GM18858 (cell line): ENCODE data around the gene COMT.
"Not testable (repeated sequence)": the region's sequence is repeated elsewhere in the genome, so short reads cannot be mapped to it uniquely, and the experiment has no call there.

Experiments
- ATAC-seq: cut with Tn5 transposase; IDR thresholded peaks from one replicate; pipeline ENCODE4 v1.9.1; 2021; ENCODE audit not compliant: unreplicated experiment

Gene COMT

DNA sequence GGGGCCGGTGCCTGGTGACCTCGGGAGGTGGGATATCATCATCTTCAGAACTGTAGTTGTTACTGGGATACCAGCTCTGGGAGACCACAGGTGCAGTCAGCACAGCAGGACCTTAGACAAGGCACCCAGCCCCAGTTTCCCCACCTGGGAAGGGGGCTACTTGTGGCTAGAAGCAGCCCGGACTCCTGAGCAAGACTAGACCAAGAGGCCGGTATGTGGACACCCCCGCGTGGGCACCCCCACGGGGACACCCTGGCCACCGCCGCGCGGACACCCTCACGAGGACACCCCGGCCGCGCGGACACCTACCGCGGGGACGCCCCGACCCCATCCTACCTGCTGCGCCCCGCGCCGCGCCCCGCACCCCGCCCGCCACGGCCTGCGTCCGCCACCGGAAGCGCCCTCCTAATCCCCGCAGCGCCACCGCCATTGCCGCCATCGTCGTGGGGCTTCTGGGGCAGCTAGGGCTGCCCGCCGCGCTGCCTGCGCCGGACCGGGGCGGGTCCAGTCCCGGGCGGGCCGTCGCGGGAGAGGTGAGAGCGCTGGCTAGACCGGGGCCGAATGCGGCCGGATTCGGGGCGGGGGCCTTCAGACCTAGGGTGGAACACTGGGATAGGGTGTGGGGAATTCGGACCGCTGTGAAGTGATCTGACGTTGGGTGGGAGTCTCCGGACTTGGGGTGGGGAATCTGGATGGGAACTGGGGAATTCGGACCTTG lies at the start of gene COMT, which contains the start of gene TXNRD2:
Gene COMT (plus strand): TSS at position 408 of the 718 bp plus-strand sequence. CDS start 20,755 bp downstream, outside the sequence.
Gene TXNRD2 (minus strand): TSS at position 454 of the 718 bp plus-strand sequence. CDS start 15 bp downstream, at position 439.
- no peak for ATAC-seq

DNA sequence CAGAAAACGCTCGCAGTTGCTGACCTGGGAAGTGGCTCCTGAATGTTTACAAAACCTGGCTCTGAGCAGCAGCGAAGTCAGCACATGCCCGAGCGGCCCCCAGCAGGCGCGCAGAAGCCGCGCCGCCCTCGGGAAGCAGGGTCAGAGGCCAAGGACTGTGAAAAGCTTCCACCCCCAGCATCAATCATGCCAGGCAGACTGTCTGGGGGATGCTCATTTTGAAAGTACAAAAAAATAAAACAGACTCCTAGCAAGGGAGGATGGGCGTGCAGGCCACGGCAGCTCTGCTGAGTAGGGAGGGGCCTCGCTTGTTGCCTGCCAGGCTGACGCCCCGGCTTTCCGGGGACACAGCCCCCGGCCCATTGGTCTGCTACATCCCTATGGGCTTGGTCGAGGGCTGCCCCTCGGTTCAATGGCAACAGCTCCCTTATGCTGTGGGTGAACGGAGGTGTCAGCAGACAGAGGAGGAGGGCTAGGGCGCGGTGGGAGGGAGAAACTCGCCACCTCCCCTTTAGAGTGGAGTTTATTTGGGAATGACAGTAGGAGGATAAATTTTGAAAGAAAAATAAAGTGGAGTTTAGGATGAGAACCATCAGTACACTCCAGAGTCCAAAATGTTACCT lies 49.2 kb upstream of the COMT start:
- no peak for ATAC-seq

DNA sequence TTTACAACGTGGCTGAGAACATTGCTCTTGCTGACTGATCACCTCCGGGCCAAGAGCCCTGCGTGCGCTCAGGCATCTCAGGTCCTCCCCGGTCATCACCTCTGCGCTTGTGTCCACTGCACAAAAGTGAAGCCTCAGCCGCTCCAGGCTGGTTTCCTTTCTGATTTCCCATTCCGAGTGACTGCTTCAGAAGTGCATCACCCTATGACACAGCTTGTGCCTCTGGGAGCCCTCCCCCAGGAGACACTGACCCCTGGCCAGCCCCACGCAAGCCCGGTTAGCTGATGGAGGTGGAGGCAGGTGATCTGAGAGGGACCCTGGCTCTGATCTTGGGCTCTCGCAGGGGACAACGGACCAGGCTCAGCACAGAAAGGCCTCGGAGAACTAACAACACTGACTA lies 48.6 kb upstream of the COMT start:
- ATAC-seq, result no peak

GRCh38 chr22:19893363-19893762 lies 48.2 kb upstream of the COMT start:
- no peak for ATAC-seq

DNA sequence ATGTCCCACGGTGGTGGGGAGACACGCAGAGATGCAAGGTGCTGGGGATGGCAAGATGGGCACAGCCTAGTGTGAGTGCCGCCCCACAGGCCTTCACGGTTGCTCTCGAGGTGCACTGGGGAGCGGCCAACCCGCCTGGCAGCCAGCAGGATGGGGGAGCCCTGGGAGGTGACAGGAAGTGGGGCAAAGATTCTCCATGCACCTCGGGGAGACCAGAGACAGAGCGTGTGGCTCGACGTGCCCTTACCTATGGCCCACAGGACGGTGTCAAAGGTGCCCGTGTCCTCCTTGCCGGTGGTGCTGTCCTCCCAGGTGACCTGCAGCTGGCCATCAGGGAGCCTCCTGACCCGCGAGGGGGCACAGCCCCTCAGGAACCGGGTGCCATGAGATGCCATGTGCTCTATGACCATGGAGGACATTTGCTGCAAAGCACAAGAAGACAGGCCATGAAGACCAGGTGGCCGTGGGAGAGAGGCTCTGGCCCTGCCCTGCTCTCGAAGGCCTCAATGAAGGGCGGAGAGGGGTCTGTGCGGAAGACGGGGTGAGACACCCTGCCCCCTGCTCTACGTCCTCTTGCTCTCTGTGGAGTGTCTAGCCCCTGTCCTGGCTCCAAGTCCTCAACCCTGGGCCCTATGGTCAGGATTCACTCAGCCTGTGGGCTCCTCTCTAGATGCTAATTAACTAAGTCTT lies 46.3 kb upstream of the COMT start:
- no peak for ATAC-seq

GRCh38 chr22:19896665-19897355 lies 44.8 kb upstream of the COMT start:
- ATAC-seq, result no peak

- ATAC-seq, result no peak
Measured at GRCh38 chr22:19897726-19898125, 43.8 kb upstream of the COMT start.

DNA sequence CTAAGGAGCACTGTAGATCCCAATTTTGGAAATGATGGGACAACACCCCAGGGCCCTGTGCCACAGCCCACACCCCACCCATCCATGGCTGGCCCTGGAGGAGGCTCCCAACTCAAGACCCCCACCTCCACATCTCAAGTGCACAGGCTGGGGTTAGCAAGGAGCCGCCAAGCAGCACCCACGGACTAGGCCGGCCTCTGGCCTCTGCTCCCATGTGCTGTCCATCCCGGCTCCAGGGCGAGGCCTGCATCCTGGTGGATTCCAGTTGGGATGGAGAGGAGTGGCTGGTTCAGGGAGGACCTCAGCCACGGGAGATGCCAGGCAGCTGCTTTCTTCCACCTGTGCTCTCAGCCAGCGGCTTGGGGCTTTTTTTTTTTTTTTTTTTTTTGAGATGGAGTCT lies 43.4 kb upstream of the COMT start:
- no peak for ATAC-seq

GRCh38 chr22:19898831-19899567 lies 42.6 kb upstream of the COMT start:
- ATAC-seq, result no peak

GRCh38 chr22:19900707-19901436 lies 40.7 kb upstream of the COMT start:
- no peak for ATAC-seq

DNA sequence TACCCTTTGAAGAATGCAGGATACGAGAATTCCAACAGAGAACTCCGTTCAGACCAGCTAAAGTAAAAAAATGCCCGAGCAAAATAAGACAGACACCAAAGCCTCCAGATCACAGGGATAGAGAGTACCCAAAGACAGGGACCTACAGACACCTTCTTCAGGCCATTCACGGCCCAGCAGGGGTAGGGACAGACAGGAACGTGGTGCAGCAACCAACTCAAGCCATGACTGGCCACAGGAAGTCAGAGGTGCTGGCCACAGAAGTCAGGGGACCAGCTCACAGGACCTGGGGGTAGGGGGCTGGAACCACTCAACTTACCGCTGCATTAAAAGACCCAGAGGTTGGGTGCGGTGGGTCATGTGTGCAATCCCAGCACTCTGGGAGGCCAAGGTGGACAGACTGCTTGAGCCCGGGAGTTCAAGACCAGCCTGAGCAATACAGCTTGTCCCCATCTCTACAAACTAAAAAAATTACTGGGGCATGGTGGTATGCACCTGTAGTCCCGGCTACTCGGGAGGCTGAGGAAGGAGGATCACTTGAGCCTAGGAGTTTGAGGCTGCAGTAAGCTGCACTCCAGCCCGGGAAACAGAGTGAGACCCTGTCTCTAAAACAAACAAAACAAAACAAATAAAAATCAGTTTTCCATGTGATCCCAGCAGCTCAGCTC lies 39.9 kb upstream of the COMT start:
- ATAC-seq, result no peak

DNA sequence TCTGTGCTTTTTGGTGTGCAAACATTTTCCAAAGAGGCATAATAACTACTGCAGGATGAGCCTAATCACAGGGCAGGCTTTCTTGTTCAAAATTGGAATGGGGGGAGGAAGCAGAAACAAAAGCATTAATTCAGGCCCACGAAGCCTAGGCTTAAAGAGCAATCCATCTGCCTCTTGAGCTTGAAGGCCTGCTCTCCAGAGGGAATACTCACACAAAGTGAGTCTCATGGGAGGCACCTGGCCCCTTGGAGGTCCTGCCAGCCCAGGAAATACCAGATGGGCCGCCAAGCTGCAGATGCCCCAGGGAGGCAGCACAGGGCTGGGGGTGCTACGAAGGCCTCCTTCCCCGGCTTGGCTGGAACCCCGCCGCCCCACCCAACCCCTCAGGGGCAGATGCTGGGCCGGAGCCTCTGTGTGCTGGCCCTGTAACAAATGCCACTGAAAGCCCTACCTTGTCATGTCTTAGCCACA lies 39.3 kb upstream of the COMT start:
- ATAC-seq, result no peak

DNA sequence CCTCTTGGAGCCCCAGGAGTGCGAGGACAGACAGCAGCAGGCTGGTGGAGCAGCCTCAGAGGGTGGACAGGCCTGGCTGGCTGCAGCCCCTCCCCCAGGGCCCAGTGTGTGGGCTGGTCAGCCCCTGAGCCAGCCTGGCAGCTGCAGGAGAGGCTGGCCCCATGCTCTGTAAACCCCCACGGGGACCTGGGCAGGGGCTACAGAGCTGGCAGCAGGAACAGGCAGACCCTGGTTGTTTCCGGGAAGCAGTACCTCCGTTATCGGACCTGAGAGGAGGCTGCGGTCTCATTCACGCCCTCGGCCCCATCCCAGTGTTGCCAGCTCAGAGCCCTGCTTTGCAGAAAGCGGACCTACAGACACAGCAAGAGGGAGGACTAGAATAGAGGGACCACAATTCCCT lies 38.5 kb upstream of the COMT start:
- ATAC-seq, result no peak

- ATAC-seq, result no peak
Measured at GRCh38 chr22:19903513-19903912, 38.1 kb upstream of the COMT start.

DNA sequence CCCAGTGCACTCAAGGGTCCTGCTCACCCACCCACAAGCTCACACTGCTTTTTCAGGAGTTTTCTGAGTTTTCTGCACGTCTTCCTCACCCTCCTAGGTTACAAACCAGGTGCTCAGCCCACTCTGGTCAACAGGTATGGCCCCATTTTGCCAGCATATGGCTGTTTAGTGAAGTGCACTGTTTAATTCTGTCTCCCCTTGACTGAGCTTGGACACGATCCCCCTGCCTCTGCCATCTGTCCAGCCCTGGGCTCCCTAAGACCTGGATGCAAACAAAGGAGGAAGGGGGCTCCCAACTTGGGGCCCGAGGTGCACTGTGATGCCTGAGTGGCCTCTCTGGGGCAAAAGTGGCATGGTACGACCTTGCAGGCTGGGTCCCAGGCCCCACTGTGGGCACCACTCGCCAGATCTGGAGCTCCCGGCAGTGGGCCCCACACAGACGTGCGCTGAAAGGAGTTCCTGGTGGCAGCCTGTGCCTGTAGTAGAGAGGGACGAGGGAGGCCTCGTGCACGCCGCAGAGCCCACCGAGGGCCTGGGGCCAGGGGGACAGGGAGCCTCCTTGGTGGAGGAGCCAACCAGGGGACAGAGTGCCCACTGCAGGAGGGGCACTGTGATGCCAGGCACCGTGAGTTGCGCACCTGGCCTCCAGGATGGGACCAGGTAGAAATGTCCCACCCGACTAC lies 37.3 kb upstream of the COMT start:
- no peak for ATAC-seq

- ATAC-seq, result no peak
Measured at GRCh38 chr22:19904935-19905334, 36.6 kb upstream of the COMT start.

- ATAC-seq, result no peak
Measured at GRCh38 chr22:19905347-19906276, 36.0 kb upstream of the COMT start.

GRCh38 chr22:19906864-19907263 lies 34.7 kb upstream of the COMT start:
- ATAC-seq, result not testable (repeated sequence)
